ENCODE data around the gene ARMH4.

Gene ARMH4

DNA sequence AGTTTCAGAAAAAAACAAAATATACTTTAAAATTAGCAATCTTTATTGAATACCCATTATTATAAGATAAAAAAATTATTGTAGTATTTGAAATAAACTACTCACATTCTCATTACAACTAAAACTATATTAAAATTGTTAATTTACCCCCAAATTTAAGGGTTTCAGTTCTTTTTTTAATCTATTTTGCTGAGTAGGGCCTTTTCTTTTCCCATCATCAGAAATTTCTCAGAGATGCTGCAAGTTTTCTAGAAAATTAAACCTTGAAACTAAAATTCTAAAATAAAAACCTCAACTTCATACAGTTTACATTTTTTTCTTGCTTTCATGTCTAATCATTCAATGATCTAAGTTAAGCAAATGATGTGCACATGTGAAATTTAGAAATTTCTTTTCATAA lies 10.1 kb downstream of the ARMH4 start:
- no peaks in the 10 kb centered on the region for H3K4me1 ChIP-seq (ENCODE audit: insufficient read depth, insufficient read length)
- no peak overlapping the region for H3K4me3 ChIP-seq (ENCODE audit: insufficient read length, low read depth)
- H3K9ac ChIP-seq (ENCODE audit: insufficient read length, low read depth): no peak overlapping the region
- no peaks in the 10 kb centered on the region for H3K9me3 ChIP-seq (ENCODE audit: insufficient read depth, low read length)
- H3K36me3 ChIP-seq (ENCODE audit: insufficient read depth, insufficient read length, low read length): no peaks in the 10 kb centered on the region
- no peak for TF ChIP-seq ZNF274 (IDR thresholded peaks at IDR 0.05; ENCODE audit: low read depth, low read length)
- TF ChIP-seq SUZ12 (IDR thresholded peaks at IDR 0.05; ENCODE audit: extremely low read depth, insufficient read depth, insufficient read length): no peak
- no peak for TF ChIP-seq YY1 (IDR thresholded peaks at IDR 0.05; ENCODE audit: insufficient read depth, insufficient read length)
- no peaks in the 10 kb centered on the region for H3K27me3 ChIP-seq (ENCODE audit: insufficient read depth, insufficient read length)
- DNase-seq (ENCODE audit: low read depth, low spot score): no peak

DNA sequence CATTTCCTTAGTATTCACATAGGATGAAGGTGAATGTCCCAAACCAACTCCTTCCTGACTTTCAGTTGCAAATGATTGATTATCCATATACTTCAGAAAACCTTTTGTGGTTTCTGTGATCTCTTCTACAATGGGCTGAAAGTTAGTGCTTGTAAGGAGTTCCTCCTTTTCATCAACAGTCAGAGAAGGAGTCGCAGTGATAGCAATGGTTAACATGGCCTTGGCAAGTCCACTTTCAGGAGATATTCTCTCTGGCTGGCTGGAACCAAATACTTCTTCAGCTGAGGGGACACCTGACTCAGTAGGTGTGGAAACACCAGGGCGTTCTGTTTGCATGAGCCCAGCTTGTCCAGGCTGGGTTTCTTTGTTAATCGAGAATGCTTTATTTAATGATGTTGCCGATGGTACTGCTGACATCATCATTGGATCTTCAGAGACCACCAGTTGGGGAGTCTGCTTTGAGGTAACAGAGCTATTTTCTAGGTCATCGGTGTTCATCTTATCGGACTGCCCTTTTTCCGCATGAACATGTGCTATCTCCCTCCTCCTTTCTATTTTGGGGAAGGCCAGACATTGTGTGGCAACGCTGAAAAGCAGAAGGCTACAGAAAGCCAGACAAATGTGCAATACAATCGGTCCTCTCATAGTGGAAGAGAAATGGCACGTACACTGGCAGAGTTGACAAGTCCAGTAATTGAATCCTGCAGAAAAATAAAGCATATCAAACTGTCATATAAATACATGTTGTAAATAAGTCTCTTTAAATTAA lies 13.1 kb downstream of the ARMH4 start:
- DNase-seq (ENCODE audit: low read depth, low spot score): no peak
- Histone ChIP-seq H3K9ac (ENCODE audit: insufficient read length, low read depth) (no peak overlapping the region), H3K27me3 (ENCODE audit: insufficient read depth, insufficient read length) (no peaks in the 10 kb centered on the region), H3K4me1 (ENCODE audit: insufficient read depth, insufficient read length) (no peaks in the 10 kb centered on the region), H3K9me3 (ENCODE audit: insufficient read depth, low read length) (no peaks in the 10 kb centered on the region), H3K4me3 (ENCODE audit: insufficient read length, low read depth) (no peak overlapping the region), H3K36me3 (ENCODE audit: insufficient read depth, insufficient read length, low read length) (no peaks in the 10 kb centered on the region)
- TF ChIP-seq SUZ12 (IDR thresholded peaks at IDR 0.05; ENCODE audit: extremely low read depth, insufficient read depth, insufficient read length): no peak
- TF ChIP-seq ZNF274 (IDR thresholded peaks at IDR 0.05; ENCODE audit: low read depth, low read length): no peak
- TF ChIP-seq YY1 (IDR thresholded peaks at IDR 0.05; ENCODE audit: insufficient read depth, insufficient read length): no peak

DNA sequence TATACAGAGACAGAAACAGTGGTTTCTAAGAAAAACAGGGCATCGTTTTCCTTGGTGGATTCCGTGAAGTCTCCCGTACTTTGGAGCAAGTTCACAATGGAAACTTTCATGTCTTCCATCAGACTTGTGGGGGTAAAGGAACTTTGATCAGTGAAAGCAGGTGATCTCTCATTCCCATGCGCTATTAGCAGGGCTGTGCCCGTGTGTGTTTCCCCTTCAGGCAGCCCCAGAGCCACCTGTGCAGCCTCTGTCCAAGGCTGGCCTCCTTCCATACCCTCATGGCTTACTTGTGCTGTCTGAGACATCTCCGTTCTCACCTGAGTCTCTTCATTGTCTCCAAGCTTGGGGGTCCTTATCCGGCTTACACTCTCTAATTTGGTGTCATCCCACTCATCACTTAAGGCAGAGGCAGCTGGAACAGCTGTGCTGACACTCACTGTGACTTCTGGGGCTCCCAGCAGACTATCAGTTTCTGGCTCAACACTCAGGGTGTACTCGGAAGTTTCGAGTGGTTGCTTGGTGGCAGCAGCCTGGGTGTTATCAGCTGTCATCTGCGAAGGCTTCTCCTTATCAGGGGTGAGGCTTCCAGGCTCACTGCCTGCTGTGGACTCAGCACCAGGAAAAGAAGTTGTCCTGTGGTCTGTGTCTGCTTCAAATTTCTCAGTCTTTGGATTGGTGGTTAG lies 13.8 kb downstream of the ARMH4 start:
- DNase-seq (ENCODE audit: low read depth, low spot score): no peak
- Histone ChIP-seq H3K9ac (ENCODE audit: insufficient read length, low read depth) (no peak overlapping the region), H3K36me3 (ENCODE audit: insufficient read depth, insufficient read length, low read length) (no peaks in the 10 kb centered on the region), H3K27me3 (ENCODE audit: insufficient read depth, insufficient read length) (no peaks in the 10 kb centered on the region), H3K4me1 (ENCODE audit: insufficient read depth, insufficient read length) (no peaks in the 10 kb centered on the region), H3K9me3 (ENCODE audit: insufficient read depth, low read length) (no peaks in the 10 kb centered on the region), H3K4me3 (ENCODE audit: insufficient read length, low read depth) (no peak overlapping the region)
- TF ChIP-seq YY1 (IDR thresholded peaks at IDR 0.05; ENCODE audit: insufficient read depth, insufficient read length) (no peak), SUZ12 (IDR thresholded peaks at IDR 0.05; ENCODE audit: extremely low read depth, insufficient read depth, insufficient read length) (no peak), ZNF274 (IDR thresholded peaks at IDR 0.05; ENCODE audit: low read depth, low read length) (no peak)

DNA sequence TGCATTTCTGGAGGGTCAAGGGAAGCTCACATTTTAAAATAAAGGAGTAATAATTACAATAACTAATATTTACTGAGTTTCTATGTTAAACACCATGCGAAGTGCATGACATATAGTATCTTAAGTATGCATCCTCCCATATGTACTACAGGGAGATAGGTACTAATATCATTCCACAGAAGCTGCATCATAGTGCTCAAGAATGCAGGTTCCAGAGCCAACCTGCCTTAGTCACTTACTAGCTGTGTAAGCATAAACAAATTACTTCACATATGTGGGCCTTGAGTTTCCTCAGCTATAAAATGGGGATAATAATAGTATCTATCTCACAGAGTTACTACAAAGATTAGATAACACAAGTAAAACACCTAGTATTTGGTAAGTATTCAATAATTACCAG lies 18.3 kb downstream of the ARMH4 start:
- H3K27me3 ChIP-seq (ENCODE audit: insufficient read depth, insufficient read length): no peaks in the 10 kb centered on the region
- H3K4me1 ChIP-seq (ENCODE audit: insufficient read depth, insufficient read length): no peaks in the 10 kb centered on the region
- H3K9me3 ChIP-seq (ENCODE audit: insufficient read depth, low read length): no peaks in the 10 kb centered on the region
- no peak overlapping the region for H3K4me3 ChIP-seq (ENCODE audit: insufficient read length, low read depth)
- TF ChIP-seq YY1 (IDR thresholded peaks at IDR 0.05; ENCODE audit: insufficient read depth, insufficient read length) (no peak), ZNF274 (IDR thresholded peaks at IDR 0.05; ENCODE audit: low read depth, low read length) (no peak), SUZ12 (IDR thresholded peaks at IDR 0.05; ENCODE audit: extremely low read depth, insufficient read depth, insufficient read length) (no peak)
- no peaks in the 10 kb centered on the region for H3K36me3 ChIP-seq (ENCODE audit: insufficient read depth, insufficient read length, low read length)
- no peak overlapping the region for H3K9ac ChIP-seq (ENCODE audit: insufficient read length, low read depth)
- no peak for DNase-seq (ENCODE audit: low read depth, low spot score)

DNA sequence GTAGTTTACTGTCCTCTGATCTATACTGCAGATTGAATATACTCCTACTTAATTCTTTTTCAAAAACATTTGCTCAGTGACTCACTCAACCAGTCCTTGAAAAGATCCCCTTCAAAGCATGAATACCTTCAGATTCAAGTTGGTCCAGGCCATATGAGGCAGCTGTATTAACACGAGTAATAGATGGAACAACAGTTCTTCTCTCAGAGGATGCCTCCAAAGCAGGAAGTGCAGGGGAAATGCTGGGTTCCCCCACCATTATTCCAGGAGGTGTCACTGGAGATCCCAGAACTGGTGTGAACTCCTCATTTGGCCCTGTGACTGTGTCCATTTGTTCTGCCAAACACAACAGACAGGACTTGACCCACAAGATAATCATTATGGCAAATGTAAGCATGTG lies 20.6 kb downstream of the ARMH4 start:
- H3K27me3 ChIP-seq (ENCODE audit: insufficient read depth, insufficient read length): no peaks in the 10 kb centered on the region
- H3K4me1 ChIP-seq (ENCODE audit: insufficient read depth, insufficient read length): no peaks in the 10 kb centered on the region
- no peak for DNase-seq (ENCODE audit: low read depth, low spot score)
- no peak for TF ChIP-seq ZNF274 (IDR thresholded peaks at IDR 0.05; ENCODE audit: low read depth, low read length)
- TF ChIP-seq SUZ12 (IDR thresholded peaks at IDR 0.05; ENCODE audit: extremely low read depth, insufficient read depth, insufficient read length): no peak
- no peak for TF ChIP-seq YY1 (IDR thresholded peaks at IDR 0.05; ENCODE audit: insufficient read depth, insufficient read length)
- H3K9ac ChIP-seq (ENCODE audit: insufficient read length, low read depth): no peak overlapping the region
- H3K9me3 ChIP-seq (ENCODE audit: insufficient read depth, low read length): peaks cover 2% of the 10 kb centered on the region
- no peak overlapping the region for H3K4me3 ChIP-seq (ENCODE audit: insufficient read length, low read depth)
- no peaks in the 10 kb centered on the region for H3K36me3 ChIP-seq (ENCODE audit: insufficient read depth, insufficient read length, low read length)

DNA sequence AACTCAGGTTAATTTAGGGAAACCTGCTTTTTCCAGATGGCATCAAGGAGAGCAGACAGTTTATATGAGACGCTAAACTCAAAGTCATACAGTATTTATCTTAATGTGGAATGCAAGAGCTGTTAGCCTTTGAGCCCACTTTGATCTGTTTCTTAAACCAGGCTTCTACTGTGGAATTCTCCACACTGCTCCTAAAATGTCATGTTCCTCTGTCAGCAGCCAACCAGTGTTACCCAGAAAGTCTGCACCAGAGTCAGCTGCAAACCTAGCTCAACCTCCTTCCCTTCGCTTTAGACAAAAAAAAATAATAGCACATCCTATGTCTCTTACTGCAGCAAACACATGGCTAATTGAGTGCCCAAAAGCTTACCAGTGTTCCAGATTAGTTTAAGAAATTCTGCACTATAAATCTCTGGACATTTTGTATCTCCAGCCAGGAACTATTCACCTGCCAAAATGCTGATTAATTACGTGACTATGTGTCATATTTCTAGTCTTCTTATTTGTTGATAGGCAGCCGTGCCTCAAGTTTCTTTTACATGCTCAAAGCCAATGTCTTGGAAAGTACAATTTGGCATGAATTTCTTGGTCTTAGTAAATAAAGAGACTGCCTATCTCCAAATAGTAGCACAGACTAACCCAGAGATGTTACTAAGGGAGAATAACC lies 21.8 kb downstream of the ARMH4 start:
- DNase-seq (ENCODE audit: low read depth, low spot score): no peak
- no peak for TF ChIP-seq ZNF274 (IDR thresholded peaks at IDR 0.05; ENCODE audit: low read depth, low read length)
- no peak for TF ChIP-seq YY1 (IDR thresholded peaks at IDR 0.05; ENCODE audit: insufficient read depth, insufficient read length)
- no peak for TF ChIP-seq SUZ12 (IDR thresholded peaks at IDR 0.05; ENCODE audit: extremely low read depth, insufficient read depth, insufficient read length)
- Histone ChIP-seq H3K4me1 (ENCODE audit: insufficient read depth, insufficient read length) (no peaks in the 10 kb centered on the region), H3K4me3 (ENCODE audit: insufficient read length, low read depth) (no peak overlapping the region), H3K9ac (ENCODE audit: insufficient read length, low read depth) (no peak overlapping the region), H3K9me3 (ENCODE audit: insufficient read depth, low read length) (peaks cover 12% of the 10 kb centered on the region), H3K27me3 (ENCODE audit: insufficient read depth, insufficient read length) (no peaks in the 10 kb centered on the region), H3K36me3 (ENCODE audit: insufficient read depth, insufficient read length, low read length) (no peaks in the 10 kb centered on the region)

DNA sequence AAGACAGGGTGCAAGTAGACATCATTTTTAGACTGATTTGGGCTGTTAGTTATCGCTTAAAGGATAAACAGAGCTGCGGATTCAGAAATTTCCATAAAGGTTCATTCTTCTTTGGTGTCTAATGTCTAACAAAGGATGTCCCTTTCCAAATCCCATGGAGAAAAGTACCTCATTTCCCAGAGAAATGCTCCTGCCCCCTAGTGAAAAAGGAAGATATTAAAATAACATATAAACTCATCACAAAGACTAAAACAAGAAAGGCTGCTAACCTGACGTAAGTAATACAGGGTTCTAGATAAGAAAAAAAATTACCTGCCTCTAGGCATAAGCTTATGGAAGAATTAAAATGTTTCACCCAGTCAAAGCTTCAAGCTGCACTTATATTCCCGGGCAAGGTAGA lies 22.8 kb downstream of the ARMH4 start:
- H3K27me3 ChIP-seq (ENCODE audit: insufficient read depth, insufficient read length): no peaks in the 10 kb centered on the region
- H3K4me1 ChIP-seq (ENCODE audit: insufficient read depth, insufficient read length): no peaks in the 10 kb centered on the region
- H3K4me3 ChIP-seq (ENCODE audit: insufficient read length, low read depth): no peak overlapping the region
- no peaks in the 10 kb centered on the region for H3K36me3 ChIP-seq (ENCODE audit: insufficient read depth, insufficient read length, low read length)
- H3K9ac ChIP-seq (ENCODE audit: insufficient read length, low read depth): no peak overlapping the region
- H3K9me3 ChIP-seq (ENCODE audit: insufficient read depth, low read length): peaks cover 12% of the 10 kb centered on the region
- TF ChIP-seq ZNF274 (IDR thresholded peaks at IDR 0.05; ENCODE audit: low read depth, low read length) (no peak), YY1 (IDR thresholded peaks at IDR 0.05; ENCODE audit: insufficient read depth, insufficient read length) (no peak), SUZ12 (IDR thresholded peaks at IDR 0.05; ENCODE audit: extremely low read depth, insufficient read depth, insufficient read length) (no peak)
- DNase-seq (ENCODE audit: low read depth, low spot score): no peak
